ENCODE measurements around the gene MUC4.

Gene MUC4

GRCh38 chr3:195697582-195698324, 114.0 kb downstream of the MUC4 start:
- DNase-seq: no peak

Measured in NCI-H1105 treated with DMSO at 0.1 percent for 48 hours (cell line).